Vagina (tissue), 2 donors: ENCODE results near the gene MYZAP. TPM values are rescaled to one million over a fixed set of nuclear protein-coding genes. Genes with fewer than 3 reads are reported as not detected.

Experiments used
- DNase-seq, 2 donors: peaks; one replicate each; pipeline ENCODE4 v3.0.0-alpha.2; 2017; ENCODE audit errors: extremely low spot score in 2 of 2
- H3K27ac ChIP-seq: fragments of 200-600 bp; sonication (generic); one replicate; pipeline ENCODE4 v1.5.1; 2019
- H3K27me3 ChIP-seq: fragments of 200-600 bp; sonication (generic); one replicate; pipeline ENCODE4 v1.5.1; 2019
- H3K36me3 ChIP-seq, 2 donors: fragments of 200-600 bp; sonication (generic); one replicate each; pipeline ENCODE4 v1.5.1; 2017 to 2019
- H3K4me1 ChIP-seq: fragments of 200-600 bp; sonication (generic); one replicate; pipeline ENCODE4 v1.5.1; 2019
- H3K4me3 ChIP-seq, 2 donors: fragments of 200-600 bp; sonication (generic); 1 replicate in 1 of 2; 2 replicates in 1 of 2; pipeline ENCODE4 v1.5.1; 2016 to 2019
- H3K9me3 ChIP-seq: fragments of 200-600 bp; sonication (generic); one replicate; pipeline ENCODE4 v1.5.1; 2019
- CTCF ChIP-seq, 3 experiments: fragments of 450-650 bp in 2 of 3; fragments of 200-600 bp in 1 of 3; sonication (generic) in 1 of 3; IDR thresholded peaks; one replicate each; pipeline ENCODE4 v1.5.1; 2017 to 2019; ENCODE audit warnings: antibody characterized with exemption in 3 of 3, mild to moderate bottlenecking in 2 of 3, moderate library complexity in 2 of 3
- POLR2A ChIP-seq, 2 donors: fragments of 450-650 bp; IDR thresholded peaks; one replicate each; pipeline ENCODE4 v1.6.1; 2017; ENCODE audit warnings: antibody characterized with exemption in 2 of 2, mild to moderate bottlenecking in 2 of 2, moderate library complexity in 2 of 2
- POLR2AphosphoS5 ChIP-seq, 2 donors: sonication (generic); formaldehyde crosslinking; IDR thresholded peaks; one replicate each; pipeline ENCODE4 v1.9.0; 2017; ENCODE audit warnings: antibody characterized with exemption in 2 of 2, mild to moderate bottlenecking in 2 of 2, low read depth in 1 of 2; ENCODE audit not compliant: insufficient read depth in 1 of 2
- intact Hi-C: fragments of 100-400 bp; cut with DNase I; formaldehyde crosslinking; loops from one replicate; pipeline ENCODE4 v1.15.1; 2023
- total RNA-seq: library from RNA; depleted of rRNA; stranded (reverse); fragments of >200 nt; gene quantifications from one replicate; pipeline ENCODE4 v1.2.3, GENCODE V29; 2016

The MYZAP gene
- total RNA-seq, 1 donor from 2014 or later: 15.2 TPM

- no peaks in the 10 kb centered on the region for H3K9me3 ChIP-seq
- no peak for DNase-seq
- no peak overlapping the region for H3K4me3 ChIP-seq
- H3K27ac ChIP-seq: no peak overlapping the region
- no peaks in the 10 kb centered on the region for H3K27me3 ChIP-seq
- no peaks in the 10 kb centered on the region for H3K36me3 ChIP-seq
- no peak for TF ChIP-seq POLR2AphosphoS5 (IDR thresholded peaks at IDR 0.05; ENCODE audit: insufficient read depth in 1 of 2, low read depth in 1 of 2)
- TF ChIP-seq CTCF (IDR thresholded peaks at IDR 0.05): no peak
- no peak for TF ChIP-seq POLR2A (IDR thresholded peaks at IDR 0.05)
- intact Hi-C loops: loop anchor here (10.0 kb wide), 2 partner anchors 47 to 297 kb away; no protein-coding TSS in a partner anchor
- H3K4me1 ChIP-seq: peaks cover 16% of the 10 kb centered on the region
Observed at GRCh38 chr15:57568299-57568698, 23.4 kb upstream of the MYZAP start.

- Histone ChIP-seq H3K4me1 (peaks cover 13% of the 10 kb centered on the region), H3K36me3 (no peaks in the 10 kb centered on the region), H3K27ac (no peak overlapping the region), H3K4me3 (no peak overlapping the region), H3K27me3 (no peaks in the 10 kb centered on the region), H3K9me3 (no peaks in the 10 kb centered on the region)
- intact Hi-C loops: no loop called here
- DNase-seq: no peak
- no peak for TF ChIP-seq POLR2A (IDR thresholded peaks at IDR 0.05)
- TF ChIP-seq POLR2AphosphoS5 (IDR thresholded peaks at IDR 0.05; ENCODE audit: insufficient read depth in 1 of 2, low read depth in 1 of 2): no peak
- TF ChIP-seq CTCF (IDR thresholded peaks at IDR 0.05): no peak
Observed at GRCh38 chr15:57570340-57570739, 21.4 kb upstream of the MYZAP start.

- no peaks in the 10 kb centered on the region for H3K27me3 ChIP-seq
- peaks cover 10% of the 10 kb centered on the region for H3K4me1 ChIP-seq
- H3K9me3 ChIP-seq: no peaks in the 10 kb centered on the region
- intact Hi-C loops: no loop called here
- no peak overlapping the region for H3K27ac ChIP-seq
- TF ChIP-seq CTCF (IDR thresholded peaks at IDR 0.05) (no peak), POLR2AphosphoS5 (IDR thresholded peaks at IDR 0.05; ENCODE audit: insufficient read depth in 1 of 2, low read depth in 1 of 2) (peak in 1 of 2 donors; percentile 20)
- no peaks in the 10 kb centered on the region for H3K36me3 ChIP-seq
- no peak for DNase-seq
- no peak overlapping the region for H3K4me3 ChIP-seq
Observed at GRCh38 chr15:57570994-57571393, 20.7 kb upstream of the MYZAP start.

- no peak for TF ChIP-seq POLR2AphosphoS5 (IDR thresholded peaks at IDR 0.05; ENCODE audit: insufficient read depth in 1 of 2, low read depth in 1 of 2)
- TF ChIP-seq CTCF (IDR thresholded peaks at IDR 0.05): no peak
- TF ChIP-seq POLR2A (IDR thresholded peaks at IDR 0.05): no peak
- Histone ChIP-seq H3K27me3 (no peaks in the 10 kb centered on the region), H3K9me3 (no peaks in the 10 kb centered on the region), H3K36me3 (no peaks in the 10 kb centered on the region), H3K4me3 (no peak overlapping the region), H3K4me1 (peaks cover 8% of the 10 kb centered on the region), H3K27ac (no peak overlapping the region)
- intact Hi-C loops: no loop called here
- no peak for DNase-seq
Observed at GRCh38 chr15:57571725-57572124, 20.0 kb upstream of the MYZAP start.

GRCh38 chr15:57572468-57572867, 19.2 kb upstream of the MYZAP start:
- TF ChIP-seq CTCF (IDR thresholded peaks at IDR 0.05): no peak
- TF ChIP-seq POLR2A (IDR thresholded peaks at IDR 0.05): no peak
- no peak for TF ChIP-seq POLR2AphosphoS5 (IDR thresholded peaks at IDR 0.05; ENCODE audit: insufficient read depth in 1 of 2, low read depth in 1 of 2)
- no peaks in the 10 kb centered on the region for H3K9me3 ChIP-seq
- no peaks in the 10 kb centered on the region for H3K36me3 ChIP-seq
- intact Hi-C loops: no loop called here
- peaks cover under 1% of the 10 kb centered on the region for H3K4me1 ChIP-seq
- no peaks in the 10 kb centered on the region for H3K27me3 ChIP-seq
- no peak overlapping the region for H3K4me3 ChIP-seq
- no peak overlapping the region for H3K27ac ChIP-seq
- DNase-seq: no peak
